Osteoblast (primary cell): Measurements from ENCODE around the gene HARBI1. TPM values are rescaled to one million over a fixed set of nuclear protein-coding genes. Genes with fewer than 3 reads are reported as not detected.

Experiments used
- DNase-seq: peaks from one replicate; pipeline ENCODE4 v3.0.0; 2011; ENCODE audit warnings: low spot score, mixed read lengths; ENCODE audit not compliant: insufficient read length; ENCODE audit errors: missing footprints
- H2AFZ ChIP-seq: 2 replicates; pipeline ENCODE4 v1.6.0; 2011; ENCODE audit warnings: mild to moderate bottlenecking, low read length
- H3K27ac ChIP-seq: 2 replicates; pipeline ENCODE4 v1.5.1; 2011; ENCODE audit warnings: mild to moderate bottlenecking, low read depth, low read length, moderate library complexity
- H3K27me3 ChIP-seq: 2 replicates; pipeline ENCODE4 v1.6.0; 2012; ENCODE audit warnings: mild to moderate bottlenecking, control low read depth, inconsistent platforms, low read length, moderate library complexity; ENCODE audit not compliant: insufficient read depth
- H3K36me3 ChIP-seq: 2 replicates; pipeline ENCODE4 v1.5.1; 2011; ENCODE audit warnings: mild to moderate bottlenecking, low read length, control low read depth, moderate library complexity; ENCODE audit not compliant: insufficient read depth
- H3K4me1 ChIP-seq: 2 replicates; pipeline ENCODE4 v1.5.1; 2011; ENCODE audit warnings: mild to moderate bottlenecking, low read length, control low read depth, moderate library complexity; ENCODE audit not compliant: insufficient read depth
- H3K4me2 ChIP-seq: 2 replicates; pipeline ENCODE4 v1.6.0; 2011; ENCODE audit warnings: mild to moderate bottlenecking, low read length; ENCODE audit not compliant: insufficient read depth
- H3K4me3 ChIP-seq: fragments of 200-600 bp; sonication (generic); 3 replicates; pipeline ENCODE4 v1.5.1; 2012; ENCODE audit warnings: mild to moderate bottlenecking, low read length, inconsistent platforms; ENCODE audit not compliant: insufficient read depth
- H3K79me2 ChIP-seq: 2 replicates; pipeline ENCODE4 v1.6.0; 2012; ENCODE audit warnings: mild to moderate bottlenecking, low read length, control low read depth, inconsistent platforms; ENCODE audit not compliant: insufficient read depth
- H3K9me3 ChIP-seq: 2 replicates; pipeline ENCODE4 v1.5.1; 2011; ENCODE audit warnings: low read depth, low read length, control low read depth
- H4K20me1 ChIP-seq: 2 replicates; pipeline ENCODE4 v1.6.0; 2012; ENCODE audit warnings: mild to moderate bottlenecking, low read length, control low read depth; ENCODE audit not compliant: insufficient read depth
- total RNA-seq: library from RNA; depleted of rRNA; stranded (reverse); fragments of >200 nt; gene quantifications from 2 replicates; pipeline ENCODE4 v1.2.3, GENCODE V29; 2012
- TF ChIP-seq, protein P1 (sequence below): IDR thresholded peaks from 2 replicates; pipeline ENCODE4 v1.5.1; 2011; ENCODE audit warnings: mild to moderate bottlenecking, low read depth, low read length, moderate library complexity; ENCODE audit errors: extremely low read depth

Gene HARBI1
- total RNA-seq, 1 donor = 5.8 TPM

DNA sequence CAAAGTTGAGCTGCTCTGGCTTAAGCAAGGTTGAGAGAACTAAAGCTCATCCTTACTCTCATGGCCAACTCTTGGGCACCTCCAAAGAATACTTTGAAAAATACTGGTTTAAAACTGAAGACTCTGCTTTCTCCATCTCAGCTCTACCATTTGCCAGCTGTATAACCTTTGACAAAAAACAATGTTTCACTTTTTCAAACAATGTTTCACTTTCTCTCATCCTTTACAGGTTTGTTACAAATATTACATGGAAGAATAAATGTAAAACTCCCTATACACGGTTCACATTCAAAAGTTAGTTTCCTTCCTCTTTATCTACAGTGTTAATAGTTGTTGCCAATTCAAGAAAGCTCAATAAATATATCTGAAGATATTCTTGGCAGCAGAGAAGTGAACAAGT, 42.4 kb downstream of the HARBI1 start:
- Histone ChIP-seq H3K36me3 (no peaks in the 10 kb centered on the region), H3K79me2 (peaks cover 69% of the 10 kb centered on the region), H3K27ac (no peak overlapping the region), H2AFZ (no peak overlapping the region), H3K4me2 (no peak overlapping the region), H3K4me3 (no peak overlapping the region), H3K9me3 (no peaks in the 10 kb centered on the region), H3K4me1 (peaks cover 6% of the 10 kb centered on the region), H4K20me1 (peaks cover 34% of the 10 kb centered on the region), H3K27me3 (no peaks in the 10 kb centered on the region)
- no peak for DNase-seq
- TF ChIP-seq, protein P1, sequence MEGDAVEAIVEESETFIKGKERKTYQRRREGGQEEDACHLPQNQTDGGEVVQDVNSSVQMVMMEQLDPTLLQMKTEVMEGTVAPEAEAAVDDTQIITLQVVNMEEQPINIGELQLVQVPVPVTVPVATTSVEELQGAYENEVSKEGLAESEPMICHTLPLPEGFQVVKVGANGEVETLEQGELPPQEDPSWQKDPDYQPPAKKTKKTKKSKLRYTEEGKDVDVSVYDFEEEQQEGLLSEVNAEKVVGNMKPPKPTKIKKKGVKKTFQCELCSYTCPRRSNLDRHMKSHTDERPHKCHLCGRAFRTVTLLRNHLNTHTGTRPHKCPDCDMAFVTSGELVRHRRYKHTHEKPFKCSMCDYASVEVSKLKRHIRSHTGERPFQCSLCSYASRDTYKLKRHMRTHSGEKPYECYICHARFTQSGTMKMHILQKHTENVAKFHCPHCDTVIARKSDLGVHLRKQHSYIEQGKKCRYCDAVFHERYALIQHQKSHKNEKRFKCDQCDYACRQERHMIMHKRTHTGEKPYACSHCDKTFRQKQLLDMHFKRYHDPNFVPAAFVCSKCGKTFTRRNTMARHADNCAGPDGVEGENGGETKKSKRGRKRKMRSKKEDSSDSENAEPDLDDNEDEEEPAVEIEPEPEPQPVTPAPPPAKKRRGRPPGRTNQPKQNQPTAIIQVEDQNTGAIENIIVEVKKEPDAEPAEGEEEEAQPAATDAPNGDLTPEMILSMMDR = no peak

DNA sequence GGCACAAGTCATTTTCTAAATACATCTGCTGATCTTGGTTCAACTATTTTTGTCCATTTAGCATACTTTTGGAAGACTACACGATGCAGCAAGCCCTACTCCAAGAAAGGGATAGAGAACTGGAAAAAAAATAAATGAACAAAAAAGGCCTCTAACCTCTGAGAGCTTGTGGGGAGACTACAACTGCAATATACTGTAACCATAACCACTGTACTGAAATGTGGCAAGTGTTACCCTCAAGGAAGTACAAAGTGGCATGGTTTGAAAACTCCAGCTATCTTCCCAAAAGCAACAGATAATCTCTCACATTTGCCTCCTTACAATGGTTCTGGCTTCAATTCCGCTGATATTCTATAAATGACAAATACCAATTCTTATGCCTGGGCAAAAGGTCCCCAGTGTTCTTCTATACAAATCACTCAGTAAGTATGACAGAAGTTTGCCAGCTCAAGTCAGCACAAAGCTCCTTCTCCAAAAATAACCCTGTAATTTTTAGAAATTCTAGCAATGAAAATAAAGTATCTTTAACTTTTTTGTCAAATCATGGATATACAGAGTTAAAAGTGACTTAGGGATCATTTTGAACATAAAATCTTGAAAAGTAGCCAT, 46.1 kb downstream of the HARBI1 start:
- no peak overlapping the region for H3K4me2 ChIP-seq
- TF ChIP-seq, protein P1 = no peak
- no peaks in the 10 kb centered on the region for H3K9me3 ChIP-seq
- H4K20me1 ChIP-seq = peaks cover 32% of the 10 kb centered on the region
- DNase-seq = no peak
- H2AFZ ChIP-seq = no peak overlapping the region
- no peak overlapping the region for H3K4me3 ChIP-seq
- H3K27me3 ChIP-seq = no peaks in the 10 kb centered on the region
- peaks cover 71% of the 10 kb centered on the region for H3K79me2 ChIP-seq
- peaks cover 3% of the 10 kb centered on the region for H3K4me1 ChIP-seq
- no peak overlapping the region for H3K27ac ChIP-seq
- H3K36me3 ChIP-seq = no peaks in the 10 kb centered on the region

DNA sequence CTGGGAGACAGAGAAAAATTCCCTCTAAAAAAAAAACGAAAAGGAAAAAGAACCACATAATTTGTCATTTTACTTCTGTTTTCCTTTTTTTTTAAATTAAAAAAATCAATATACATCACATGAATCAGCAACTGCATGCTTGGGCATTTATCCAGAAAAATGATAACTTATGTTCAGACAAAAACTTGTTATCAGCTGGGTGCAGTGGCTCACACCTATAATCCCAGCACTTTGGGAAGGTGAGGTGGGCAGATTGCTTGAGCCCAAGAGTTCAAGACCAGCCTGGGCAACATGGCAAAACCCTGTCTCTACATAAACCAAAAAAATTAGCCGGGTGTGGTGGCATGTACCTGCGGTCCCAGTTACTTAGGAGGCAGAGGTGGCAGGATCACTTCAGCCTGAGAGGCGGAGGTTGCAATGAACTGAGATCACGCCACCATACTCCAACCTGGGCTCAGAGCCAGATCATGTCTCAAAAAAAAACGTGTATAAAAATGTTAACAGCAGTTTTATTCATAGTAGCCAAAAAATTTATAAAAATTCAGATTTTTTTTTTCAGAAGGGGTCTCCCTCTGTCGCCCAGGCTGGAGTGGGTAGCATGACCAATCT, 51.7 kb downstream of the HARBI1 start:
- H4K20me1 ChIP-seq = peaks cover 49% of the 10 kb centered on the region
- H3K9me3 ChIP-seq = no peaks in the 10 kb centered on the region
- no peaks in the 10 kb centered on the region for H3K27me3 ChIP-seq
- no peak overlapping the region for H3K27ac ChIP-seq
- peaks cover 11% of the 10 kb centered on the region for H3K4me1 ChIP-seq
- TF ChIP-seq, protein P1 = no peak
- H3K79me2 ChIP-seq = peaks cover 72% of the 10 kb centered on the region
- H3K4me2 ChIP-seq = no peak overlapping the region
- H2AFZ ChIP-seq = no peak overlapping the region
- no peak overlapping the region for H3K4me3 ChIP-seq
- H3K36me3 ChIP-seq = no peaks in the 10 kb centered on the region
- no peak for DNase-seq

DNA sequence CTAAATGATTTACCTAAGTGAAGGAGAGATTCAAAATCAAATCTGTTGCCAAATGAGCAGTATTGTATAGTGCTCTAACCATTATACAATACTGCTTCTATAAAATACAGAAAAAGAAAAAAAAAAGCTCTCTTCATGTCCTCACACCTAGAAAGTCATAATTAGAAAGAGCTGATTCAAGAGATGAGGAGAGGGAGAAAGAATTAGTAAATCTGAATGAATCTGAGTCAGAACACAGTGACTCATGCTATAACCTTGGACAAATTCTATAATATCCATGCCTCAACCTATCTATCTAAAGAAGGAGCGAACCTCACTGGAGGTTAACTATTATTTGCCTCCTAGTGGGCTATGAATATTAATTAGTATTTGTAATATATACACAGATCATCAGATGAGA, 52.6 kb downstream of the HARBI1 start:
- peaks cover 46% of the 10 kb centered on the region for H4K20me1 ChIP-seq
- H3K9me3 ChIP-seq = no peaks in the 10 kb centered on the region
- H3K79me2 ChIP-seq = peaks cover 74% of the 10 kb centered on the region
- no peak overlapping the region for H3K27ac ChIP-seq
- TF ChIP-seq, protein P1 = no peak
- no peak overlapping the region for H3K4me2 ChIP-seq
- no peak for DNase-seq
- H3K27me3 ChIP-seq = no peaks in the 10 kb centered on the region
- H2AFZ ChIP-seq = no peak overlapping the region
- H3K4me1 ChIP-seq = peaks cover 11% of the 10 kb centered on the region
- H3K36me3 ChIP-seq = no peaks in the 10 kb centered on the region
- H3K4me3 ChIP-seq = no peak overlapping the region
